ENCODE data around the gene SH3BGR. TPM values are rescaled to one million over a fixed set of nuclear protein-coding genes. Genes with fewer than 3 reads are reported as not detected.
A peak's percentile ranks its signal among the peaks of the same experiment; 100 is the strongest.

Gene SH3BGR
- total and polyA plus RNA-seq, 12 donors, result 8.9 to 97.3 (median 18.7) TPM

DNA sequence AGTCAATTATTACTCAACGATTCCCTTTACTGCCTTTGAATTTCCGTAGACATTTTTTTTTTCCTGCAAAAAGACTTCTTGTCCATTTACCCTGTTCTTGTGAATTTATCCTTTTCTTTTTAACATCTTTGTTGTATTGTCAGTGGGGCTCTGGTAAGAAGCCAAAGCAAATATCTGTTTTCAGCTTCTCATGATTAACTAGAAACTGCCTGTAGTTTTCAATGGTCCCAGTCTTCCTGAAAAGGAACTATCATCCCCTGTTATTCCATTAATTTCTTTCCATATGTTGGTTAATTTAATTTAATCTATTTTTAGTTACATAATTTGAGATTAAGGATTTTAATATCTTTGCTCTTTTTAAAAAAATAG, 28.0 kb downstream of the SH3BGR start:
- Histone ChIP-seq H3K27ac (no peak overlapping the region), H3K36me3 (replicated peaks in 1 of 2) (no peaks in the 10 kb centered on the region), H3K9me3 (replicated peaks in 1 of 3) (no peaks in the 10 kb centered on the region), H3K4me3 (no peak overlapping the region), H3K4me1 (replicated peaks in 1 of 2) (peaks cover 23 to 26% of the 10 kb centered on the region in 2 donors), H3K27me3 (no peaks in the 10 kb centered on the region)
- no peak for TF ChIP-seq POLR2A (IDR thresholded peaks at IDR 0.05)
- 33 to 59% (median 58%) methylated on average over 2 of the region's 2 CpGs for WGBS, 4 donors
- DNase-seq, result no peak
- intact Hi-C loops (cut with DNase I), result no loop called here

GRCh38 chr21:39480271-39480670, 28.5 kb downstream of the SH3BGR start:
- no peaks in the 10 kb centered on the region for H3K9me3 ChIP-seq (replicated peaks in 1 of 3)
- no peaks in the 10 kb centered on the region for H3K36me3 ChIP-seq (replicated peaks in 1 of 2)
- H3K27me3 ChIP-seq, result no peaks in the 10 kb centered on the region
- 91 to 97% (median 93%) methylated on average over 4 of the region's 4 CpGs for WGBS, 4 donors
- H3K27ac ChIP-seq, result no peak overlapping the region
- H3K4me3 ChIP-seq, result no peak overlapping the region
- TF ChIP-seq POLR2A (IDR thresholded peaks at IDR 0.05), result no peak
- TF ChIP-seq, protein P1, sequence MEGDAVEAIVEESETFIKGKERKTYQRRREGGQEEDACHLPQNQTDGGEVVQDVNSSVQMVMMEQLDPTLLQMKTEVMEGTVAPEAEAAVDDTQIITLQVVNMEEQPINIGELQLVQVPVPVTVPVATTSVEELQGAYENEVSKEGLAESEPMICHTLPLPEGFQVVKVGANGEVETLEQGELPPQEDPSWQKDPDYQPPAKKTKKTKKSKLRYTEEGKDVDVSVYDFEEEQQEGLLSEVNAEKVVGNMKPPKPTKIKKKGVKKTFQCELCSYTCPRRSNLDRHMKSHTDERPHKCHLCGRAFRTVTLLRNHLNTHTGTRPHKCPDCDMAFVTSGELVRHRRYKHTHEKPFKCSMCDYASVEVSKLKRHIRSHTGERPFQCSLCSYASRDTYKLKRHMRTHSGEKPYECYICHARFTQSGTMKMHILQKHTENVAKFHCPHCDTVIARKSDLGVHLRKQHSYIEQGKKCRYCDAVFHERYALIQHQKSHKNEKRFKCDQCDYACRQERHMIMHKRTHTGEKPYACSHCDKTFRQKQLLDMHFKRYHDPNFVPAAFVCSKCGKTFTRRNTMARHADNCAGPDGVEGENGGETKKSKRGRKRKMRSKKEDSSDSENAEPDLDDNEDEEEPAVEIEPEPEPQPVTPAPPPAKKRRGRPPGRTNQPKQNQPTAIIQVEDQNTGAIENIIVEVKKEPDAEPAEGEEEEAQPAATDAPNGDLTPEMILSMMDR (IDR thresholded peaks at IDR 0.05), result no peak
- intact Hi-C loops (cut with DNase I), result no loop called here
- H3K4me1 ChIP-seq (replicated peaks in 1 of 2), result peaks cover 24 to 27% of the 10 kb centered on the region in 2 donors
- DNase-seq, result no peak

- H3K4me3 ChIP-seq, result no peak overlapping the region
- no peak overlapping the region for H3K27ac ChIP-seq
- no peaks in the 10 kb centered on the region for H3K27me3 ChIP-seq
- WGBS, 4 donors, result 75 to 79% (median 77%) methylated on average over 3 of the region's 3 CpGs
- H3K36me3 ChIP-seq (replicated peaks in 1 of 2), result no peaks in the 10 kb centered on the region
- intact Hi-C loops (cut with DNase I), result no loop called here
- no peak for TF ChIP-seq POLR2A (IDR thresholded peaks at IDR 0.05)
- TF ChIP-seq, protein P1 (IDR thresholded peaks at IDR 0.05), result no peak
- DNase-seq, result no peak
- H3K4me1 ChIP-seq (replicated peaks in 1 of 2), result peaks cover 24 to 27% of the 10 kb centered on the region in 2 donors
- H3K9me3 ChIP-seq (replicated peaks in 1 of 3), result no peaks in the 10 kb centered on the region
These were observed 30.1 kb downstream of the SH3BGR start for GRCh38 chr21:39481886-39482285.

DNA sequence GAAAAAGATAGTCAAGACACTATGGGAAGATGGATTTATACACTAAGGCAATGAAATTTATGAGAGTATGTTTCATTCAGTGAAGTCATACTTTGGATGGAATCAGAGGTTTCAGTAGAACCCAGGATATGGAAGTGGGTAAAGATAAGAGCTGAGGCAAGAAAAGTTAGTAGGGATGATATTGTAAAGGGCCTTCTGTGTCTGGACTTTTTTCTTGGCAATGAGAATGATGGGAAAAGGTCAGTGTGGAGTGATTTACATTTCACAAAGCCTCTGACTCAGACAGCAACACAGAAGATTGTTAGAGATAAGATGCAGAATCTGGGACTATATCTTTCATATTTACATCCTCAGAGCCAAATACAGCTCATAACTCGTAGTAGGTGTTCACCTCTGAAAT, 32.1 kb downstream of the SH3BGR start:
- 17 to 42% (median 33%) methylated on average over 1 of the region's 1 CpG for WGBS, 4 donors

More for the DNA sequence above, 32.1 kb downstream of the SH3BGR start:
- H3K9me3 ChIP-seq (replicated peaks in 1 of 3), result no peaks in the 10 kb centered on the region
- no peaks in the 10 kb centered on the region for H3K36me3 ChIP-seq (replicated peaks in 1 of 2)
- H3K27me3 ChIP-seq, result no peaks in the 10 kb centered on the region
- H3K4me1 ChIP-seq (replicated peaks in 1 of 2), result peaks cover 24 to 27% of the 10 kb centered on the region in 2 donors
- peak overlapping the region in 1 of 5 donors; percentile 36 for H3K27ac ChIP-seq
- TF ChIP-seq POLR2A (IDR thresholded peaks at IDR 0.05), result no peak
- TF ChIP-seq, protein P1 (IDR thresholded peaks at IDR 0.05), result no peak
- no peak overlapping the region for H3K4me3 ChIP-seq
- intact Hi-C loops (cut with DNase I), result no loop called here
- DNase-seq, result peak in 2 of 7 donors; percentile 15 to 34
